GOT3 (cell line): ENCODE measurements around the gene ZNF280B.
"Not testable (repeated sequence)": the region's sequence is repeated elsewhere in the genome, so short reads cannot be mapped to it uniquely, and the experiment has no call there.

Experiments used
- DNase-seq: peaks from one replicate; lab custom pipeline; 2025; ENCODE audit warnings: mixed read lengths; lab: John Stamatoyannopoulos, UW

The ZNF280B gene

GRCh38 chr22:22509912-22510311 lies 1.4 kb upstream of the ZNF280B start:
- not testable (repeated sequence) for DNase-seq

- no peak for DNase-seq
Observed at GRCh38 chr22:22507743-22508273, 734 bp downstream of the ZNF280B start.

GRCh38 chr22:22506736-22507135 lies 1.8 kb downstream of the ZNF280B start:
- no peak for DNase-seq

- no peak for DNase-seq
Observed at GRCh38 chr22:22498267-22498666, 10.3 kb downstream of the ZNF280B start.

GRCh38 chr22:22491589-22491988 lies 17.0 kb downstream of the ZNF280B start:
- DNase-seq, result not testable (repeated sequence)

- no peak for DNase-seq
Observed at GRCh38 chr22:22488736-22489135, 19.8 kb downstream of the ZNF280B start.

- DNase-seq, result no peak
Observed at GRCh38 chr22:22487869-22488597, 20.5 kb downstream of the ZNF280B start.

GRCh38 chr22:22487059-22487458 lies 21.5 kb downstream of the ZNF280B start:
- DNase-seq, result no peak

- no peak for DNase-seq
Observed at GRCh38 chr22:22486132-22486899, 22.2 kb downstream of the ZNF280B start.

- no peak for DNase-seq
Observed at GRCh38 chr22:22485524-22485923, 23.0 kb downstream of the ZNF280B start.

GRCh38 chr22:22484023-22484422 lies 24.5 kb downstream of the ZNF280B start:
- DNase-seq, result no peak

- no peak for DNase-seq
Observed at GRCh38 chr22:22480940-22481339, 27.6 kb downstream of the ZNF280B start.

GRCh38 chr22:22479999-22480532 lies 28.5 kb downstream of the ZNF280B start:
- DNase-seq, result no peak

- no peak for DNase-seq
Observed at GRCh38 chr22:22479116-22479515, 29.4 kb downstream of the ZNF280B start.

- no peak for DNase-seq
Observed at GRCh38 chr22:22478470-22478869, 30.1 kb downstream of the ZNF280B start.

GRCh38 chr22:22474733-22475132 lies 33.8 kb downstream of the ZNF280B start:
- no peak for DNase-seq

GRCh38 chr22:22471104-22471503 lies 37.4 kb downstream of the ZNF280B start:
- DNase-seq, result not testable (repeated sequence)

GRCh38 chr22:22469527-22469926 lies 39.0 kb downstream of the ZNF280B start:
- no peak for DNase-seq

- DNase-seq, result not testable (repeated sequence)
Observed at GRCh38 chr22:22468794-22469469, 39.6 kb downstream of the ZNF280B start.

- DNase-seq, result no peak
Observed at GRCh38 chr22:22467112-22467511, 41.4 kb downstream of the ZNF280B start.

GRCh38 chr22:22465782-22466181 lies 42.8 kb downstream of the ZNF280B start:
- no peak for DNase-seq

- no peak for DNase-seq
Observed at GRCh38 chr22:22465094-22465602, 43.4 kb downstream of the ZNF280B start.
